Right atrium auricular region (tissue), 2 donors: ENCODE data around the gene LIPN. TPM values are rescaled to one million over a fixed set of nuclear protein-coding genes. Genes with fewer than 3 reads are reported as not detected.

Experiments used
- DNase-seq: peaks from one replicate; pipeline ENCODE4 v3.0.0-alpha.2; 2019; ENCODE audit warnings: low spot score
- H3K27ac ChIP-seq, 2 donors: fragments of 200-600 bp; sonication (generic); 1 replicate in 1 of 2; 2 replicates in 1 of 2; pipeline ENCODE4 v1.5.1; 2016 to 2019
- H3K27me3 ChIP-seq, 2 donors: fragments of 200-600 bp; sonication (generic); one replicate each; pipeline versions ENCODE4 v1.5.1 to v1.6.0; 2017 to 2019
- H3K36me3 ChIP-seq: fragments of 200-600 bp; sonication (generic); one replicate; pipeline ENCODE4 v1.5.1; 2016
- H3K4me1 ChIP-seq, 2 donors: fragments of 200-600 bp; sonication (generic); one replicate each; pipeline versions ENCODE4 v1.5.1 to v1.6.0; 2017 to 2019
- H3K4me3 ChIP-seq, 2 donors: fragments of 200-600 bp; sonication (generic); 1 replicate in 1 of 2; 2 replicates in 1 of 2; pipeline ENCODE4 v1.5.1; 2017 to 2019; ENCODE audit warnings: mild to moderate bottlenecking in 1 of 2, moderate library complexity in 1 of 2
- H3K9me3 ChIP-seq, 2 donors: fragments of 200-600 bp; sonication (generic); one replicate each; pipeline ENCODE4 v1.5.1; 2019
- total RNA-seq, 2 donors: library from RNA; depleted of rRNA; stranded (reverse); fragments of >200 nt; gene quantifications; one replicate each; pipeline ENCODE4 v1.1.0, GENCODE V29; 2016
- TF ChIP-seq, protein P1 (sequence below), 2 donors: fragments of 200-600 bp; sonication (generic); IDR thresholded peaks; one replicate each; pipeline ENCODE4 v1.5.1; 2019; ENCODE audit warnings: antibody characterized with exemption in 2 of 2

The LIPN gene
- total RNA-seq, 2 donors from 2014 or later, result not detected

DNA sequence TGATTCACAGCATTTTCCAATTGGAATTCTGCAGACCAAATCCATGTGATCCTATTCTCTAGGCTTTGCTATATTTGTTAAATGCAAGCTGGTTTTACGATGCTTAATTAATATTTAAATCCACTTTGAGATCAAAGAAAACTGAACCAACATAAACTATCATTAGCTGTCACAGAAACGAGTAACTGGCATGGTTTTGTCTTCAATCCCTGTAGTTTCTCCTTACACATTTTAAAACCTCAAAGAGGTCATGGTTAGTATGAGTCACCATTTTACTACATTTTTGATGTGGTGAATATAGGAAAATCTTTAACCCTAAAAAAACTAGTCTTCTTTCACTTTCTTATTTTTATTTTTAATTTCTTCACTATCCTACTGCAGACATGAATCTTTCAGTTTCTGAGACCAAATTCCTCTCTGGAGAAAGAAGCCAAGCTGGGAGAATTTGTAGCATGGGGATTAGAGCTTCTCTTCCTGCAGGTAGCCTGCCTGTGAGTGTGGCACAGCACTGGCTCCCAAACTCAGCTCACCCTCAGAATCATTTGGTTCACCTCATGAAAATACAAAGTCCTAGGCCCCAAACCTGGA lies 34.0 kb downstream of the LIPN start:
- H3K27ac ChIP-seq, result no peak overlapping the region
- TF ChIP-seq, protein P1, sequence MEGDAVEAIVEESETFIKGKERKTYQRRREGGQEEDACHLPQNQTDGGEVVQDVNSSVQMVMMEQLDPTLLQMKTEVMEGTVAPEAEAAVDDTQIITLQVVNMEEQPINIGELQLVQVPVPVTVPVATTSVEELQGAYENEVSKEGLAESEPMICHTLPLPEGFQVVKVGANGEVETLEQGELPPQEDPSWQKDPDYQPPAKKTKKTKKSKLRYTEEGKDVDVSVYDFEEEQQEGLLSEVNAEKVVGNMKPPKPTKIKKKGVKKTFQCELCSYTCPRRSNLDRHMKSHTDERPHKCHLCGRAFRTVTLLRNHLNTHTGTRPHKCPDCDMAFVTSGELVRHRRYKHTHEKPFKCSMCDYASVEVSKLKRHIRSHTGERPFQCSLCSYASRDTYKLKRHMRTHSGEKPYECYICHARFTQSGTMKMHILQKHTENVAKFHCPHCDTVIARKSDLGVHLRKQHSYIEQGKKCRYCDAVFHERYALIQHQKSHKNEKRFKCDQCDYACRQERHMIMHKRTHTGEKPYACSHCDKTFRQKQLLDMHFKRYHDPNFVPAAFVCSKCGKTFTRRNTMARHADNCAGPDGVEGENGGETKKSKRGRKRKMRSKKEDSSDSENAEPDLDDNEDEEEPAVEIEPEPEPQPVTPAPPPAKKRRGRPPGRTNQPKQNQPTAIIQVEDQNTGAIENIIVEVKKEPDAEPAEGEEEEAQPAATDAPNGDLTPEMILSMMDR (IDR thresholded peaks at IDR 0.05), result no peak
- no peak overlapping the region for H3K4me3 ChIP-seq
- no peaks in the 10 kb centered on the region for H3K36me3 ChIP-seq
- H3K9me3 ChIP-seq, result no peaks in the 10 kb centered on the region
- no peak for DNase-seq
- H3K27me3 ChIP-seq, result no peaks in the 10 kb centered on the region
- no peaks in the 10 kb centered on the region for H3K4me1 ChIP-seq

DNA sequence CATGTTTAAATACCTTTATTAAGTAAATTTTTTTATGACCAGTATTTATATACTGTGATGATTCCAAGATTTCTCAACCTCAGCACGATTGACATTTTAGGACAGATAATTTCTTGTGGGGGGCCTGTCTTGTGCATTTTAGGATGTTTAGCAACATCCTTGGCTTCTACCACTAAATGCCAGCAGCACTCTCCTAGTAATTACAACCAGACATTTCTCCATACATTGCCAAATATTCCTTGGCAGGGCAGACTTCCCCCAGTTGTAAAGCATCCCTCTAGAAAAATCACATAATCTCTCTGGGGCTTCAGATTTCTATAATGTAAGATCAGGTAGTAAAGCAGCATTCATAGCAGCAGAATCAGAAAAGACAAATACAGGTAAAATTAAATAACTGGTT lies 34.9 kb downstream of the LIPN start:
- Histone ChIP-seq H3K27ac (no peak overlapping the region), H3K36me3 (no peaks in the 10 kb centered on the region), H3K9me3 (no peaks in the 10 kb centered on the region), H3K27me3 (no peaks in the 10 kb centered on the region), H3K4me1 (no peaks in the 10 kb centered on the region), H3K4me3 (no peak overlapping the region)
- DNase-seq, result no peak
- TF ChIP-seq, protein P1 (IDR thresholded peaks at IDR 0.05), result no peak

DNA sequence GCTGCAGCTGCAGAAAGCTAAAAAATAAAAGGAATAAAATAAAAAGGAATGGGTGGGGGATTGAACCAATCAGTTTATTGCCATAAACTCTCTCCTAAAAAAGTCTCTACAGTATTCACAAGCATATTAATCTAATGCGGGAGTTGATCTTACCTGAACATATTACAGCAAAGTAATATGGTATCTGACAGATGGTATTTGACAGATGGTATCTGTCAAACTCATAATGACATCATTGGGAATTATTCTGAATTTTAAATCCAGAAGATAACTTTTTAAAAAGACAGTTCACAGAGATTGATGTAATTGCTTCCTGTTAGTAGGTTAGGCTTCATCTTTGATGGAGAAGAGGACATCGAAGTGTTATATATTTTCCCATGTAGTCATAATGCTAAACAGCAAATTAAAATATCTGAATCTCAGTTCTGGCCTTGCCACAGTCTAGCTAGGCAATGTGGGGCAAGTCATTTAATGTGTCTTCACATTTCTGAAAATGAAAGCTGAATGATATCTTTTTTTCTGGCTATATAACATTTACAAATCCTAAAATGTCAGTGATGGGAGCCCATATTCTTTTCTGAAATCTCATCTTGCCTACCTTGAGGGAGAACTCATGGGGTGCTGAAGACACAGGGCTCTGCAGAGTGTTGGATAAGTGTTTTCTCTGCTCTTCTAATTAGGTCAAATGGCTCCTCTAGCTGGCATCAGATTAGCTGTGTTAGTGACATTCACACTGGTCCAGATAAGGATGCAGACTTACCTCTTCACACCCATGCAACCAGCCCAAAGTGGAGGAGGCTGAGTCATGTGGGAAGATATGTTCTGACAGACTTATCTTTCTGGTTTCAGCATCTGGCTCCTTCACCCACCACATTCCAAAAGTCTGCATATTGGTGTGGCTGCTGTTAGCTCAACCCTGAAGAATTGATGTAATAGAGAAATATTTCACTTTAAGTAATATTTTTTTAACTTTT lies 40.6 kb downstream of the LIPN start:
- H3K4me1 ChIP-seq, result no peaks in the 10 kb centered on the region
- DNase-seq, result no peak
- no peaks in the 10 kb centered on the region for H3K36me3 ChIP-seq
- H3K27me3 ChIP-seq, result no peaks in the 10 kb centered on the region
- TF ChIP-seq, protein P1 (IDR thresholded peaks at IDR 0.05), result no peak
- H3K4me3 ChIP-seq, result no peak overlapping the region
- no peaks in the 10 kb centered on the region for H3K9me3 ChIP-seq
- no peak overlapping the region for H3K27ac ChIP-seq

DNA sequence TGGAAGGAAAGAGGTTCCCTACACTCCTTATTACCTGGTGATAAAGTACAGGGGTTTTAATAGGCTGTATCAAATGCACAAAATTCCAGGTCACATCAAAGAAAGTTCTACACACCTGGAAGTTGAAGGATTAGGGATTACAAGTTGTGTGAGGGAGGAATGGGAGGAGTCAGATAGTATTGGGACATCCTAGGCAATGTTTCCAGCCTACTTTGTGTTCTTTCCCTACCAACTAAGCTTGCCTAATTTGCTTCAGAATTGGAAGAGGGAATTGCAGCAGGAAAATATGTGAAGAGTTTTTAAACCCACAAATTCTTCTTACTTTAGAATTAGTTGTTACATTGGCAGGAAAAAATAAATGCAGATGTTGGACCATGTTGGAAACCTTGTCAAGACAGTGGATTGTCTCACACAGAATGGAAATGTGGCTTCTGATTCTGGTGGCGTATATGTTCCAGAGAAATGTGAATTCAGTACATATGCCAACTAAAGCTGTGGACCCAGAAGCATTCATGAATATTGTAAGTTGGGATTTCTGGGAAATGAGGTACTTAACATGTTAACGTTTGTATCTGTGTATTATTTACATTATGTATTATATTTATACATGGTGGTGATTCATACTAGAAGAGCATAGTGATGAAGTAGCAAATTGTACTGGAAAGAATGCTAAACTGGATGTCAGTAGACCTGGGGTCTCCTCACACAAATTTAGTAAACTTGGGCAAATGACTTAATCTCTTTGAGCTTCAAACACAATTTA lies 42.9 kb downstream of the LIPN start, which contains the start of gene LIPM:
Gene LIPM, plus strand, starts transcription at position 208 of the 763 bp plus-strand sequence. Its CDS starts 167 bp downstream, at position 375.
- TF ChIP-seq, protein P1 (IDR thresholded peaks at IDR 0.05), result no peak
- Histone ChIP-seq H3K27me3 (no peaks in the 10 kb centered on the region), H3K9me3 (no peaks in the 10 kb centered on the region), H3K27ac (no peak within 1 kb of the TSS), H3K4me3 (no peak within 1 kb of the TSS), H3K36me3 (no peaks in the 10 kb centered on the region), H3K4me1 (no peaks in the 10 kb centered on the region)
- DNase-seq, result no peak

DNA sequence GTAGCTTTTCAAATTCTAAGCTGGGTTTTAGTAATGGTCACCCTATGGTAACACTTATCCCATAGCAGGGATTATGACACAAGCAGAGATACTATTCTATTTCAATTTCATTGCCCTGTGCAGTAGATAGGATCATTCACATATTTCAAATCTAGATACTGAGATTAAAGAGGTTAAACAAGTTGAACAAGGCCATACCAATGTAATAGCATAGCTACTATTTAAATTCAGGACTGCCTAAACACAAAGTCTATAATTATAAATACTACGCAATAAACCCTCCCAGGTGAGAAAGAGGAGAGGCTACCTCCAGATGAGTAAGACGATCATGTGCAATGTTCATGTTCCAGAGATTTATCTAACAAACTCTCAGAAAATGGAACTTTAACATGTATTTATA lies 43.8 kb downstream of the LIPN start:
- Histone ChIP-seq H3K36me3 (no peaks in the 10 kb centered on the region), H3K27ac (no peak overlapping the region), H3K4me3 (no peak overlapping the region), H3K27me3 (no peaks in the 10 kb centered on the region), H3K4me1 (no peaks in the 10 kb centered on the region), H3K9me3 (no peaks in the 10 kb centered on the region)
- TF ChIP-seq, protein P1 (IDR thresholded peaks at IDR 0.05), result no peak
- DNase-seq, result no peak
